PC-9 (cell line): Measurements from ENCODE around the gene COL25A1.

Experiments
- EZH2 ChIP-seq: fragments of 200-600 bp; sonication (generic); IDR thresholded peaks from 2 replicates; pipeline ENCODE4 v1.8.0; 2017; ENCODE audit warnings: antibody characterized with exemption, low read depth
- TF ChIP-seq, protein P1 (sequence below): fragments of 200-600 bp; sonication (generic); conservative IDR thresholded peaks from 2 replicates; pipeline ENCODE4 v1.6.1; 2017; ENCODE audit warnings: mixed run types, antibody characterized with exemption, mild to moderate bottlenecking, moderate library complexity

DNA sequence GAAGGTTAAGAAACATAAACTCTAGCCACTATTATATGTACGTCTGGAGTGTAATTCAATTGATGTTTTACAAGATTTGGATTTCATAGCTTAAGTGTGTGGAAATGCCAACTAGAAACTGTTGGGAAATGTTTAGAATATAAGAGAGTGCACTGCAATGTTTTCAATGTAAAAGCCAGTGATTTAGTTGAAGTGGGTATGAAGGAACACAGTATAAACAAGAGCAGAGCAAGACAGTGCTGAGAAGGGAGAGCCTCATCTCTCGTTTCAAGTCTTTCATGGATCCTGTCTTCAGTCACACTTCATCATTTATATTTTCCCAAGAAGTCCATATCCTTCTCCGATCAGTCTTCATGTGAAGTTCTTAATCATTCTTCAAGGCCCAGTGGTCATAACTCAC is 375.7 kb downstream of the COL25A1 start:
- TF ChIP-seq, protein P1, sequence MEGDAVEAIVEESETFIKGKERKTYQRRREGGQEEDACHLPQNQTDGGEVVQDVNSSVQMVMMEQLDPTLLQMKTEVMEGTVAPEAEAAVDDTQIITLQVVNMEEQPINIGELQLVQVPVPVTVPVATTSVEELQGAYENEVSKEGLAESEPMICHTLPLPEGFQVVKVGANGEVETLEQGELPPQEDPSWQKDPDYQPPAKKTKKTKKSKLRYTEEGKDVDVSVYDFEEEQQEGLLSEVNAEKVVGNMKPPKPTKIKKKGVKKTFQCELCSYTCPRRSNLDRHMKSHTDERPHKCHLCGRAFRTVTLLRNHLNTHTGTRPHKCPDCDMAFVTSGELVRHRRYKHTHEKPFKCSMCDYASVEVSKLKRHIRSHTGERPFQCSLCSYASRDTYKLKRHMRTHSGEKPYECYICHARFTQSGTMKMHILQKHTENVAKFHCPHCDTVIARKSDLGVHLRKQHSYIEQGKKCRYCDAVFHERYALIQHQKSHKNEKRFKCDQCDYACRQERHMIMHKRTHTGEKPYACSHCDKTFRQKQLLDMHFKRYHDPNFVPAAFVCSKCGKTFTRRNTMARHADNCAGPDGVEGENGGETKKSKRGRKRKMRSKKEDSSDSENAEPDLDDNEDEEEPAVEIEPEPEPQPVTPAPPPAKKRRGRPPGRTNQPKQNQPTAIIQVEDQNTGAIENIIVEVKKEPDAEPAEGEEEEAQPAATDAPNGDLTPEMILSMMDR, result no peak
- no peak for TF ChIP-seq EZH2
